ENCODE measurements around the gene AFAP1L2.

The AFAP1L2 gene

DNA sequence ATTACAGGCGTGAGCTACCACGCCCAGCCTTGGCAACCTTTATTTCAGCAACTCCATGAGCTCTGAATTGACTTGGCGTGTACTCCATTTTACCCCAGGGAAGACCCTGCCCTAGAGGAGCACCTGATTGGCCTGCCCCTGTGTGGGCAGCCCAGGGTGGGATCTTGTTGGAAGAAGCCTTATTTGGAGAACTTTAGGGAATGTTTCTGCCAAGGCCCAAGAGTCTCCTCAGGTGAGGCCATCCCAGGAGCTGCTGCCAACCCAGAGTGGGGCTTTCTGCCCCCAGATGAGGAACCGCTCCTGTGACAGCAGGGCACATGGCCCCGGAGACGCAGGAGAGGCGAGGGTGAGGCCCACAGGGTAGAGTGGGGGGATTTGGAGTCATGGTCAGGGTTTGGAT is 123.3 kb downstream of the AFAP1L2 start:
- no peak for DNase-seq (ENCODE audit: low read depth)
- TF ChIP-seq, protein P1, sequence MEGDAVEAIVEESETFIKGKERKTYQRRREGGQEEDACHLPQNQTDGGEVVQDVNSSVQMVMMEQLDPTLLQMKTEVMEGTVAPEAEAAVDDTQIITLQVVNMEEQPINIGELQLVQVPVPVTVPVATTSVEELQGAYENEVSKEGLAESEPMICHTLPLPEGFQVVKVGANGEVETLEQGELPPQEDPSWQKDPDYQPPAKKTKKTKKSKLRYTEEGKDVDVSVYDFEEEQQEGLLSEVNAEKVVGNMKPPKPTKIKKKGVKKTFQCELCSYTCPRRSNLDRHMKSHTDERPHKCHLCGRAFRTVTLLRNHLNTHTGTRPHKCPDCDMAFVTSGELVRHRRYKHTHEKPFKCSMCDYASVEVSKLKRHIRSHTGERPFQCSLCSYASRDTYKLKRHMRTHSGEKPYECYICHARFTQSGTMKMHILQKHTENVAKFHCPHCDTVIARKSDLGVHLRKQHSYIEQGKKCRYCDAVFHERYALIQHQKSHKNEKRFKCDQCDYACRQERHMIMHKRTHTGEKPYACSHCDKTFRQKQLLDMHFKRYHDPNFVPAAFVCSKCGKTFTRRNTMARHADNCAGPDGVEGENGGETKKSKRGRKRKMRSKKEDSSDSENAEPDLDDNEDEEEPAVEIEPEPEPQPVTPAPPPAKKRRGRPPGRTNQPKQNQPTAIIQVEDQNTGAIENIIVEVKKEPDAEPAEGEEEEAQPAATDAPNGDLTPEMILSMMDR (IDR thresholded peaks at IDR 0.05; ENCODE audit: low read depth, low read length, missing control alignments) = no peak
- H3K4me3 ChIP-seq (ENCODE audit: low read depth, low read length) = no peak overlapping the region

DNA sequence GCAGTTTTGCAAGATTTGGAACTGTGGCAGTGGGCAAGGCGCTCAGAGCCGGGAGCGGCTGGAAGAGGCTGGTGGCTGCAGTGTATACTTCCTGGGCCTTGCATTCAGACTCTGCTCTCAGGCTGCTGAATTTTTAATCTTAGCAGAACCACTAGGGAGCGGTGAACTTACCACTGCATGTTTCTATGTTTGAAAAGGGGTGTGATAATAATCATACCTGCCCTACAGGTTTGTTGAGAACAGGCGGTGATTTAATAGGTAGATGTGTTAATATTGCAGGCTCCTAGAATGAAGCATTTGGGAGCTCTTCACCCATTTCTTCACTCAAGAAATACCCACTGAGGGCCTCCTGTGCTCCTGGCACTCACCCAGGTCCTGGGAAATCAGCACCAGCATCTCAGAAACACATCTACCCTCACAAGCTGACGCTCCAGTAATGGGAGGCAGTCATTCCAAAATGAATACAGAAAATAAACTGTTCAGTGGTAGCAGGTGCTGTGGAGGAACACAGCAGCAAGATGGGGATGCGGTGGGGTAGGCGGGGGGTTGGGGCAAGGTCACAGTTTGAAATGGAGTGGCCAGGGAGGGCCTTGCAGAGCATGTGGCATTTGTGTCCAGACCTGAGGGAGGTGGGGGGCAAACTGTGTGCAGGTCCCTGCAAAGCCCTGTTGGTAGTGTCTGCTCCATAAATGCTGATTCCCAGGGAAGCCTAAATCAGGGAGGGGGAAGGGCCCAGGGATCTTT is 124.2 kb downstream of the AFAP1L2 start:
- TF ChIP-seq, protein P1 (IDR thresholded peaks at IDR 0.05; ENCODE audit: low read depth, low read length, missing control alignments) = no peak
- H3K4me3 ChIP-seq (ENCODE audit: low read depth, low read length) = no peak overlapping the region
- DNase-seq (ENCODE audit: low read depth) = no peak

DNA sequence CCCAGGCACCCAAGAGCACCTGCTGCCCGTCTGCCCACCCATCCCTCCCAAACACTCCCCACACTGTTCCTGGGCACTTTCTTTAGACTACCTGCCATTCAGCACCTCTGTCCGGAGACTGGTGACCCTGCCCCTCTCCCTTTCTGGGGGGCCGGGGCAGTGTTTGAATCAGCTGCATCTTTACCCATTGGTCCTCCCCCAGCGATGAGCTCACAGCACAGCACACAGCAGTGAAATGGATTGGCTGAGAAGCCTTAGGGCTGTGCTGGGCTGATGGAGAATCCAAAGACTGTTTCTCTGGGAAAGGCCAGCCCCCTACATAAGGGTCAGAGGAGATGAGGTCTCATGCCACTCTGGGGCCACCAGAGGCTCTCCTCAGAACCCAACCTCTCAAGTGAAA is 125.0 kb downstream of the AFAP1L2 start:
- DNase-seq (ENCODE audit: low read depth) = no peak
- no peak overlapping the region for H3K4me3 ChIP-seq (ENCODE audit: low read depth, low read length)
- TF ChIP-seq, protein P1 (IDR thresholded peaks at IDR 0.05; ENCODE audit: low read depth, low read length, missing control alignments) = no peak

DNA sequence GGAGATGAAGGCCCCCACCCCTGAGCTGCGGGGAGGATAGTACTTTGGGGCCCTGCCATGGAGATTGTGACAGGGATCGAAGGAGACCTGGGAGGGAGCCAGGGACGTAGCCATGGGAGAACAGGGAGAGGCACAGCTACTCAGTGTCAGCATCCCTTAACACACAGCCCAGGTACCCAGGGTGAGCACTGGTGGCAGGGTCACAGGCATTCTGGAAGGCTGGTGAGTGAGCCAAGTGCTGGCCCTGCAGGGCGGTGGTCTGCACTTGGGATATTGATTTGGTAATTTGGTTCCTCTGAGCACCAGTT is 125.5 kb downstream of the AFAP1L2 start:
- TF ChIP-seq, protein P1 (IDR thresholded peaks at IDR 0.05; ENCODE audit: low read depth, low read length, missing control alignments) = no peak
- H3K4me3 ChIP-seq (ENCODE audit: low read depth, low read length) = no peak overlapping the region
- DNase-seq (ENCODE audit: low read depth) = no peak

DNA sequence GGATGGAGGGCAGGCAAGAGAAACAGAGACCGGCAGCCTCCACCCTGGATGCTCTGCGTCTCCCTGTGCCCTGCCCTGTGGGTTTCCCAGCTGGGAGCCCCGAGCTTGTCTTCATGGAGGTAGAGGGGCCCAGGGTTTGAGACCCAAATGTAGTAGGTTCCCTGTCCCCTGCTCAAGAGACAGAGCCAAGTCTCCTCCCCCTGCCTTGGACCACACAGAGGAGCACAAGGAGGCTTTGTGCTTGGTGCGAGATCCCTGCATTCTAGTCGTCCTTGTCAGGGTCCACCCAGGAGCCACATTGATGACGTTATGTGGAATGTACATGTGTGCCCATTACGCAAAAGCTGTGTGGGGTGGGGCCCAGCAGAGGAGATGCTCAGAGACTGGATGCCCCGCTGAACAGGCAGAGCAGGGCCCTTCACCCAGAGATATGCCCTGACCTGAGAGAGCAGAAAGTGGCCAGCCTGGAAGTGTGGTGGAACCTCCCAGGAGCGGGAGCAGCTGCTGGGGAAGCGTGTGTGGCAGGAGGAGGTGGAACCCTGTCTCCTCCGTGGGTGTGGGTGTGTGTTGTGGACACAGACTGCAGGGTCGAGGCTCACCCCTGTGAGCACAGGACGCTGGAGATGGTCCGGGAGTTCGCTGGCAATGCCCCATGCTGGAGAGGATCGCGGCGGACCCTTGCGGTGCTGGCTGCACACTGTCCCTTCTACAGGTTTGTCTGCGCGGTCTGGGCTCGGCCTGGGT is 126.0 kb downstream of the AFAP1L2 start:
- TF ChIP-seq, protein P1 (IDR thresholded peaks at IDR 0.05; ENCODE audit: low read depth, low read length, missing control alignments) = no peak
- DNase-seq (ENCODE audit: low read depth) = no peak
- no peak overlapping the region for H3K4me3 ChIP-seq (ENCODE audit: low read depth, low read length)

DNA sequence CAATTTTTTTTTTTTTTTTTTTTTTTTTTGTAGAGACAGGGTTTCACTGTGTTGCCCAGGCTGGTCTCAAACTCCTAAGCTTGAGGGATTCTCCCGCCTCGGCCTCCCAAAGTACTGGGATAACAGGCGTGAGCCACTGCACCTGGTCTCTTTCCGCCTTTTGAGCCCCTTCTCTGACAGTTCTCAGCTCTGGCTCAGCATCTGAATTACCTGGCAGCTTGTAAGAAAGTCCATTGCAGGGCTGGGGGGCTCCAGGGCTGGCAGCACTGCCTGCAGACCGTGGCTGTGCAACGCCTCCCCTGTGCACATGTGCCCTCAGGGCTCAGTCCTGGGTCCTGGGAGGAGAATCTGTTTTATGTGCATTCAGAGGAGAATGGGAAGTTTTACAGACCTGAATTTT is 127.6 kb downstream of the AFAP1L2 start:
- TF ChIP-seq, protein P1 (IDR thresholded peaks at IDR 0.05; ENCODE audit: low read depth, low read length, missing control alignments) = no peak
- H3K4me3 ChIP-seq (ENCODE audit: low read depth, low read length) = no peak overlapping the region
- no peak for DNase-seq (ENCODE audit: low read depth)

All from GM12864 (cell line).